Measurements from ENCODE around the gene MIA. TPM values are rescaled to one million over a fixed set of nuclear protein-coding genes. Genes with fewer than 3 reads are reported as not detected.

Gene MIA
- total RNA-seq, 1 donor from 2014 or later: 2.4 TPM

Other genes starting within 250 kb of the MIA start
- gene SHKBP1, start 198.6 kb upstream of the MIA start, total RNA-seq: 40.9 to 47.8 TPM (median 46.8 TPM) in 3 replicates
- gene LTBP4, start 174.2 kb upstream of the MIA start, total RNA-seq: 161 to 311 TPM (median 163 TPM) in 3 replicates
- 104 to 121 TPM (median 117 TPM) in 3 replicates for gene NUMBL, start 84.9 kb upstream of the MIA start, total RNA-seq
- 26.8 to 36.8 TPM (median 29.7 TPM) in 3 replicates for gene COQ8B, start 58.6 kb upstream of the MIA start, total RNA-seq
- gene ITPKC, start 58.4 kb upstream of the MIA start, total RNA-seq: 12.2 to 16.5 TPM (median 16.4 TPM) in 3 replicates
- gene ACTMAP, start 25.0 kb upstream of the MIA start, total RNA-seq: 7.4 to 11.3 TPM (median 10.4 TPM) in 3 replicates
- 34.9 to 64.6 TPM (median 37.0 TPM) in 3 replicates for gene SNRPA, start 24.3 kb upstream of the MIA start, total RNA-seq
- gene RAB4B, start 2.7 kb downstream of the MIA start, total RNA-seq: 19.2 to 23.4 TPM (median 23.2 TPM) in 3 replicates
- gene EGLN2, start 23.7 kb downstream of the MIA start, total RNA-seq: 74.6 to 83.1 TPM (median 83.0 TPM) in 3 replicates
- not detected in 3 replicates for gene CYP2A6, start 74.9 kb downstream of the MIA start, total RNA-seq
- not detected in 3 replicates for gene CYP2A7, start 106.7 kb downstream of the MIA start, total RNA-seq
- not detected in 3 replicates for gene CYP2B6, start 215.8 kb downstream of the MIA start, total RNA-seq

All from chondrocyte (in vitro differentiated cells).